ENCODE data around the gene COQ4.
"Not testable (repeated sequence)": the region's sequence is repeated elsewhere in the genome, so short reads cannot be mapped to it uniquely, and the experiment has no call there.

Gene COQ4

DNA sequence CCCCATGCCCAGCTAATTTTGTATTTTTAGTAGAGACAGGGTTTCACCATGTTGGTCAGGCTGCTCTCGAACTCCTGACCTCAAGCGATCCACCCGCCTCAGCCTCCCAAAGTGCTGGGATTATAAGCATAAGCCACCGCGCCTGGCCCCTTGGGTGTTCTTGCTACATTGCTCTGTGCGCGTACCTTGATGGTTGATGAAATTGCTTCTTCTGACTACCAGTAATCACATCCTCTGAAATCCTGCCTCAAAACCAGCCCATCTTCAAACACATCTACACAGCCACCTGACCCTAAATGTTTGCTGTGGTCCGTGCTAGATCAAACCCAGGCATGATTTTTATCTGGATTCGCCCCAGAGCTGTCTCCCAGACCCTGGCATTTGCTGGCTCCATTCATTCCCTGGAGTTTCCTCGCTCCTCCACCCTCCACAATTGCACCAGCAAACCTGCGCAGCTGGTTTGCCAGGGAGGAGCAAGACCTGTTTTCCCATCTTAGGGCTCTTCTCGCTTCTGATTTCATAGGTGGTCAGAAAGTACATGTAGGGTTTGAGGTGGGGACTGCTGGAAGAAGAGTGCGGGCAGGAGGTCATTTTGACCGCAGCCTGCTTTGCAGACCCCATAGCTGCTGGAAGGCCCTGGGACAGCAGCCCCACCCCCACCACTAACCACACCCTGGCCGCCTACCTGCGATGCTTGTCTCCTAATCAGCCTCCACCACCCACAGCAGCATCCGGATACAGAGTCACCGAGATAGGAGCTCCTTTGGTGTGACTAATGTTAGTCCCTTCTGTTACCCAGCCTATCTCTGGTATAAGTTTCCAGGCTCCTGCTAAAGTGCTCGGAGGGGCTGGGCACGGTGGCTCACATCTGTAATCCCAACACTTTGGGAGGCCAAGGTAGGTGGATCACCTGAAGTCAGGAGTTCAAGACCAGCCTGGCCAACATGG is 23.8 kb upstream of the COQ4 start:
- in situ Hi-C loops (cut with MboI; ENCODE audit: low sequenced_read_pairs): no loop called here

GRCh38 chr9:128304136-128304970 is 18.3 kb upstream of the COQ4 start:
- in situ Hi-C loops (cut with MboI; ENCODE audit: low sequenced_read_pairs): no loop called here

DNA sequence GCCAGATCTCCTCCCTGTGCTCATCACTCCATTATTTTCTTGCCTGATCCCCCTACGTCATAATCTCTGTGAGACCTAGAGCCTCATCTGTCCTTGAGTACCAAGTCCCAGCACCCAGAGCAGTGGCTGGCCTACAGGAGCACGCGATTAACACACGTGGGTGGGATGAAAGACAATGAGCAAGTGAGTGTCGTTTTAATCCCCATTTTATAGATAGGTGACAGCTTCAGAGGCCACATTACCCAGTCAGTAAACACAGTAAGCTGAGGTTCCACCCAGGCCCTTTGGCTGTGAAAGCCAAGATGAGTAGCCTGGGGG is 17.7 kb upstream of the COQ4 start:
- in situ Hi-C loops (cut with MboI; ENCODE audit: low sequenced_read_pairs): no loop called here

DNA sequence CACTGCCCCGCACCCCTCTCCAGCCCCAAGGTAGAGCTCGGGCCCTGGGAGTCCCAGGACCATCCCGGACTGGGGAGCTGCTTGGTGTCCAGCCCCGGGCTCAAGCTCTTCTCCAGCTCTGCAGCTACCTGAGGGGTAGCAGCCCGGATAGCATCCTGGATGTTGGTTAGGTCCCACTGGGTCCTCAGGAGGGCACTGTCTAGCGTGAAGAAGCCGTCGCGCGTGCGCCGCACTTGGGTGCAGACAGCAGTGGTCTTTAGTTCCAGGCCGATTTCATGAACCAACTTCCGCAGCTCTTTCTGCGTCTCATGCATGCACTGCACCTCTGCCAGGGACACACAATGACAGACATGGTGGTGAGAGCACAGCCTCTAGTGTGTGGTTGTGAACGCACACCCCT is 13.1 kb upstream of the COQ4 start:
- in situ Hi-C loops (cut with MboI; ENCODE audit: low sequenced_read_pairs): no loop called here

DNA sequence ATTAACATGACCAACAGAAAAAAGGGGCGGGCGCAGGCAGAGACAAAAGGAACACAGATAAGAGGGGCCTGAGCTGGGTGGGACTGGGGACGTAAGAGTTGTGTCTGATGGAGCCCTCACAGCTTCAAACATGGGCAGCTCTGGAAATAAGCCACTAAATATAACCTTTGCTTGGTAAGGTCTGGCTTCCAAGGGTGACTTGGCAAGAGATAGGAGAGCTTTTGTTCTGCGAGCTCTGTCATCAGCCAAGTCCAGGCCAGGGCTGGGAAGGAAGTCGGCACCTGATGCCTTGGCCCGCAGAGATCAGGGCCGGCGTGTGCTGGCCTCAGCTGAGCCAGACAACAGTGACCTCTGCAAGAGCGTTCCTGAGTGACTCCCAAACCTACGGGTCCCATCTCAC is 12.2 kb upstream of the COQ4 start:
- in situ Hi-C loops (cut with MboI; ENCODE audit: low sequenced_read_pairs): no loop called here

DNA sequence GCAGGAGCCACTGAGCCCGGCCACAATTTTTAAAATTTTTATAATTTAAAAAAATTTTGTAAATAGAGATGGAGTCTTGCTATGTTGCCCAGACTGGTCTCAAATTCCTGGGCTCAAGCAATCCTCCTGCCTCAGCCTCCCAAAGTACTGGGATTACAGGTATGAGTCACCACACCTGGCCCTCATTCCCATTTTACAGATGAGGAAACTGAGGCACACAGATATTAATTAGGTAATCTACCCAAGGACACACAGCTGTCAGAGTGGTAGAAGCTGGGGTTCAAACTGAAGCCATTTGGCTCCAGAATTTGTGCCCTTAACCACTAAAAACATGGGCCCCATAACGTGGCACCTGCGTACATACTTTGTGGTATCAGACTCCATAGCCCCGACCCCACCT is 7.9 kb upstream of the COQ4 start:
- in situ Hi-C loops (cut with MboI; ENCODE audit: low sequenced_read_pairs): no loop called here

GRCh38 chr9:128316421-128316820 is 6.2 kb upstream of the COQ4 start:
- in situ Hi-C loops (cut with MboI; ENCODE audit: low sequenced_read_pairs): no loop called here

DNA sequence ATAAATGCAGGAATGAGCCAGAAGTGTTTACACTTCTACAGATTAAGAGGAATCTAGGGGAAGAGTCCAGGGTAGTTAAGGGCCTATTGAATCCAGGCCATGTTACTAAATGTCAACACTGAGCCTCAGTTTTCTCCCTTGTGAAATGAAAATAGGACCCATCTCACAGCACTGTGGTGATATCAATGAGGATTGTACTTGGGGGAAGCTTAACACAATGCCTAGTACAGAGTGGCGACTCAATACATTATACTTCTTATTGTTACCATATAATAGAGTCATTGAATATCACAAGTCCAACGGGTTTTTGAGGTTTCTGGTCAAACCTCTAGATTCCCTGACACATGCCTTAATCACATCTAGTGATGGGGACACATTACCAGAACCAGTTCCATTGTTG is 5.0 kb upstream of the COQ4 start:
- in situ Hi-C loops (cut with MboI; ENCODE audit: low sequenced_read_pairs): no loop called here

- in situ Hi-C loops (cut with MboI; ENCODE audit: low sequenced_read_pairs): no loop called here
Observed at GRCh38 chr9:128321343-128321742, 1.3 kb upstream of the COQ4 start.

- in situ Hi-C loops (cut with MboI; ENCODE audit: low sequenced_read_pairs): no loop called here
Observed at GRCh38 chr9:128321879-128322403, 698 bp upstream of the COQ4 start.

GRCh38 chr9:128323212-128323730 is 632 bp downstream of the COQ4 start:
- in situ Hi-C loops (cut with MboI; ENCODE audit: low sequenced_read_pairs): no loop called here

- in situ Hi-C loops (cut with MboI; ENCODE audit: low sequenced_read_pairs): no loop called here
Observed at GRCh38 chr9:128323791-128324190, 1.2 kb downstream of the COQ4 start.

GRCh38 chr9:128324401-128324800 is 1.8 kb downstream of the COQ4 start:
- in situ Hi-C loops (cut with MboI; ENCODE audit: low sequenced_read_pairs): no loop called here

GRCh38 chr9:128325629-128326028 is 3.0 kb downstream of the COQ4 start:
- in situ Hi-C loops (cut with MboI; ENCODE audit: low sequenced_read_pairs): no loop called here

GRCh38 chr9:128333451-128333869 is 10.8 kb downstream of the COQ4 start:
- in situ Hi-C loops (cut with MboI; ENCODE audit: low sequenced_read_pairs): no loop called here

DNA sequence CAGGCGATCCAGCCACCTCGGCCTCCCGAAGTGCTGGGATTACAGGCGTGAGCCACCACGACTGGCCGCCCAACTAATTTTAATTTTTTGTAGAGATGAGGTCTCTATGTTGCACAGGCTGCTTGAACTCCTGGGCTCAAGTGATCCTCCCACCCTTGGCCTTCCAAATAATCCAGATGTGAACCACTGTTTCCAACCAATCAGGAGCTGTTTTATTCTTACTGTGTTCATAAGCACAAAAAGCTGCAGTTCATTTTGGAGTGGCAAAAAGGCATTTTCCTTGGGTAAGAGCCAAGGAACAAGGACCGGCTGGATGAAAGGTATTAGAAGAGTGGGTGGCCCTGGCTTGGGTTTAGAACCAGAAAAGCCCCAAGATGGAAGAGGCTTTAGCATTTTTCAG is 12.5 kb downstream of the COQ4 start:
- in situ Hi-C loops (cut with MboI; ENCODE audit: low sequenced_read_pairs): no loop called here

GRCh38 chr9:128335914-128336313 is 13.3 kb downstream of the COQ4 start:
- in situ Hi-C loops (cut with MboI; ENCODE audit: low sequenced_read_pairs): no loop called here

- in situ Hi-C loops (cut with MboI; ENCODE audit: low sequenced_read_pairs): no loop called here
Observed at GRCh38 chr9:128337936-128338335, 15.3 kb downstream of the COQ4 start.

- in situ Hi-C loops (cut with MboI; ENCODE audit: low sequenced_read_pairs): not testable (repeated sequence)
Observed at GRCh38 chr9:128338852-128339614, 16.4 kb downstream of the COQ4 start.

- in situ Hi-C loops (cut with MboI; ENCODE audit: low sequenced_read_pairs): no loop called here
Observed at GRCh38 chr9:128339761-128340690, 17.4 kb downstream of the COQ4 start, which contains the start of gene SLC27A4. TSS of gene SLC27A4 (plus strand) at chr9:128340527. CDS start at chr9:128343133, 2,606 bp downstream.
